HG02759 (cell line): Measurements from ENCODE around the gene STUM.
"Not testable (repeated sequence)": the region's sequence is repeated elsewhere in the genome, so short reads cannot be mapped to it uniquely, and the experiment has no call there.

Source experiments
- ATAC-seq: cut with Tn5 transposase; IDR thresholded peaks from one replicate; pipeline ENCODE4 v1.9.1; 2021; ENCODE audit warnings: mild to moderate bottlenecking, moderate library complexity; ENCODE audit not compliant: unreplicated experiment

STUM gene

GRCh38 chr1:226635456-226635941, 86.9 kb downstream of the STUM start:
- no peak for ATAC-seq

- ATAC-seq = no peak
Measured at GRCh38 chr1:226636847-226637096, 88.2 kb downstream of the STUM start.

- no peak for ATAC-seq
Measured at GRCh38 chr1:226637147-226637935, 88.8 kb downstream of the STUM start.

- no peak for ATAC-seq
Measured at GRCh38 chr1:226638001-226638601, 89.5 kb downstream of the STUM start.

GRCh38 chr1:226638608-226639007, 90.0 kb downstream of the STUM start:
- no peak for ATAC-seq

- not testable (repeated sequence) for ATAC-seq
Measured at GRCh38 chr1:226639206-226639605, 90.6 kb downstream of the STUM start.

- no peak for ATAC-seq
Measured at GRCh38 chr1:226639631-226640061, 91.1 kb downstream of the STUM start.

GRCh38 chr1:226640321-226641136, 92.0 kb downstream of the STUM start:
- ATAC-seq = no peak

- no peak for ATAC-seq
Measured at GRCh38 chr1:226641671-226642231, 93.2 kb downstream of the STUM start.

- ATAC-seq = no peak
Measured at GRCh38 chr1:226642421-226642820, 93.9 kb downstream of the STUM start.

GRCh38 chr1:226643177-226643576, 94.6 kb downstream of the STUM start:
- ATAC-seq = peak; percentile 77

- peak; percentile 40 for ATAC-seq
Measured at GRCh38 chr1:226643611-226644540, 95.3 kb downstream of the STUM start.

- no peak for ATAC-seq
Measured at GRCh38 chr1:226644541-226645176, 96.1 kb downstream of the STUM start.

- no peak for ATAC-seq
Measured at GRCh38 chr1:226645279-226645976, 96.9 kb downstream of the STUM start.

GRCh38 chr1:226646026-226646869, 97.7 kb downstream of the STUM start:
- ATAC-seq = no peak

- ATAC-seq = no peak
Measured at GRCh38 chr1:226646870-226647449, 98.4 kb downstream of the STUM start.

- ATAC-seq = no peak
Measured at GRCh38 chr1:226647719-226648118, 99.2 kb downstream of the STUM start.

- ATAC-seq = no peak
Measured at GRCh38 chr1:226648421-226648820, 99.9 kb downstream of the STUM start.
